Measurements from ENCODE around the gene SNX9. TPM values are rescaled to one million over a fixed set of nuclear protein-coding genes. Genes with fewer than 3 reads are reported as not detected.

The SNX9 gene
- total and polyA plus RNA-seq, 2 of the 8 experiments (the other 6 are each of a cell fraction or from before 2014, with no cell fraction given) = 11.8 to 23.2 TPM

DNA sequence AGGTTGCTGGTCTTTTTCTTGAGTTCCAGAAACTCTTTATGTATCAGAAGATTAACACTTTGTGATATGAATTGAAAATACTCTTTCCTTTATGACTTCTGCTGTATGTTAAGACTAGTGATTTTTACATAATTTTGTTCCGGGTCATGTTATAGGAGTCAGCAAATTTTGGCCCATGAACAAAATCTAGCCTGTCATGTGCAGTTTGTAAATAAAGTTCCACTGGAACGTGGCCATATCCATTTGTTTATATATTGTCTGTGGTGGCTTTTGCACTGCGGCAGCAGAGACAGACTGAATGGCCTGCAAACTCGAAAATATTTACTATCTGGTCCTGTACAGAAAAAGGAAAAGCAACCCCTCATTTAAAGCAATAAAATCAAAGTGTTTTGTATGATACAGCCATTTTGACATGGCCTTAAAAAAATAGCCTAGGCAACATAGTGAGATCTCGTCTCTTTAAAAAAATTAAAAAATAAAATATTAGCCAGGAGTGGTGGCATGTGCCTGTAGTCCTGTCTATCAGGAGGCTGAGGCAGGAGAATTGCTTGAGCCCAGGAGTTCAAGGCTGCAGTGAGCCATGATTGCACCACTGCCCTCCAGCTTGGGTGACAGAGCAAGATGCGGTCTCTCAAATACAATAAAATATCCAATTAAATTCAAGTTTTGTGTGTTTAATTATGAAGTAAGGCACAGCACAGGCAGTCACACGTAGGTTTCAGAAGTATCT, 36.9 kb downstream of the SNX9 start:
- no peak overlapping the region for H2BK20ac ChIP-seq (ENCODE audit: low read length)
- H4K8ac ChIP-seq (ENCODE audit: extremely low read depth, insufficient read depth, low read length) = no peak overlapping the region
- H4K20me1 ChIP-seq (replicated peaks in 1 of 2; ENCODE audit: control insufficient read depth in 1 of 2, insufficient read depth in 2 of 2, low read length in 2 of 2) = peaks cover 3% of the 10 kb centered on the region in 2 experiments
- H2AFZ ChIP-seq (ENCODE audit: low read length) = no peak overlapping the region
- no peak overlapping the region for H2BK12ac ChIP-seq (ENCODE audit: low read depth, low read length)
- ChIA-PET CTCF (ENCODE audit: partially characterized antibody) (no interaction called here), POLR2A (ENCODE audit: partially characterized antibody) (no interaction called here)
- H4K91ac ChIP-seq (replicated peaks; ENCODE audit: insufficient read length, low read length) = no peak overlapping the region
- no peak overlapping the region for H3K18ac ChIP-seq (ENCODE audit: extremely low read depth, low read length)
- no peak for TF ChIP-seq ATF3 (IDR thresholded peaks at IDR 0.05; ENCODE audit: insufficient read depth, low read depth, low read length)
- TF ChIP-seq BRCA1 (IDR thresholded peaks at IDR 0.05; ENCODE audit: low read depth, low read length) = no peak
- no peak for TF ChIP-seq ASH2L (IDR thresholded peaks at IDR 0.05; ENCODE audit: low read length)
- no peak for TF ChIP-seq SUZ12 (IDR thresholded peaks at IDR 0.05; ENCODE audit: low read length)
- no peak for TF ChIP-seq RAD21 (IDR thresholded peaks at IDR 0.05 in 1 of 2, conservative IDR thresholded peaks at IDR 0.05 in 1 of 2; ENCODE audit: low read depth in 2 of 2, low read length in 2 of 2)
- no peak for TF ChIP-seq JUND (IDR thresholded peaks at IDR 0.05; ENCODE audit: low read length)
- no peak for TF ChIP-seq TBP (IDR thresholded peaks at IDR 0.05; ENCODE audit: low read depth, low read length)
- FAIRE-seq (no peak), DNase-seq (ENCODE audit: low read depth in 1 of 2, low spot score in 2 of 2) (no peak)
- no peak overlapping the region for H3K4me3 ChIP-seq (ENCODE audit: extremely low read depth in 1 of 4, insufficient read depth in 2 of 4, low read depth in 3 of 4, low read length in 4 of 4)
- H3K56ac ChIP-seq (replicated peaks; ENCODE audit: insufficient read length, low read depth, low read length) = no peak overlapping the region
- no peaks in the 10 kb centered on the region for H3K36me3 ChIP-seq (ENCODE audit: control insufficient read depth in 2 of 4, insufficient read depth in 4 of 4, low read length in 3 of 4)
- H3K79me2 ChIP-seq (ENCODE audit: control insufficient read depth in 1 of 2, insufficient read depth in 2 of 2, low read length in 2 of 2) = peaks cover 0 to 96% of the 10 kb centered on the region in 2 experiments; a peak in 3 of 4 replicates
- no peak overlapping the region for H2BK120ac ChIP-seq (replicated peaks; ENCODE audit: low read depth, low read length)
- H3K23me2 ChIP-seq (ENCODE audit: low read depth, low read length) = no peaks in the 10 kb centered on the region
- no peak overlapping the region for H2BK5ac ChIP-seq (ENCODE audit: low read depth, low read length)
- H3K27me3 ChIP-seq (replicated peaks in 1 of 4; ENCODE audit: control insufficient read depth in 3 of 4, extremely low read depth in 1 of 4, insufficient read depth in 3 of 4, low read length in 3 of 4) = no peaks in the 10 kb centered on the region
- no peak overlapping the region for H3K4me2 ChIP-seq (ENCODE audit: insufficient read depth in 1 of 2, low read depth in 2 of 2, low read length in 2 of 2)
- no peak overlapping the region for H2AK5ac ChIP-seq (ENCODE audit: low read depth, low read length)
- H3K4ac ChIP-seq (replicated peaks; ENCODE audit: insufficient read length, low read depth, low read length) = no peak overlapping the region
- no peak overlapping the region for H3K23ac ChIP-seq (ENCODE audit: insufficient read length)
- no peak overlapping the region for H3K9ac ChIP-seq (replicated peaks in 1 of 4; ENCODE audit: extremely low read depth in 1 of 4, low read depth in 3 of 4, low read length in 3 of 4)
- no peak overlapping the region for H3K14ac ChIP-seq (ENCODE audit: insufficient read length)
- H3K9me3 ChIP-seq (ENCODE audit: insufficient read depth in 2 of 2, low read depth in 1 of 2, low read length in 1 of 2) = no peaks in the 10 kb centered on the region
- H4K5ac ChIP-seq (ENCODE audit: insufficient read length, low read depth, low read length) = no peak overlapping the region
- 92% methylated on average over 7 of the region's 7 CpGs; no CpG with 5 or more reads in 1 of the 2 experiments for WGBS, 2 experiments (ENCODE audit: extremely low coverage in 1 of 2, insufficient coverage in 1 of 2, insufficient read length in 1 of 2, insufficient replicate concordance in 2 of 2, low coverage in 1 of 2, low lambda C conversion rate in 2 of 2, missing lambda C conversion rate in 1 of 2)
- peaks cover 0 to 6% (median 3%) of the 10 kb centered on the region in 4 experiments; a peak in 1 of 7 replicates for H3K4me1 ChIP-seq (replicated peaks in 1 of 4; ENCODE audit: control insufficient read depth in 3 of 4, insufficient read depth in 4 of 4, low read length in 3 of 4)
- no peaks in the 10 kb centered on the region; the same call in none of the 2 replicates for H3K79me1 ChIP-seq (ENCODE audit: low read depth, low read length)
- no peak overlapping the region for H2BK15ac ChIP-seq (ENCODE audit: low read length)
- H3K27ac ChIP-seq (ENCODE audit: low read depth, low read length) = no peak overlapping the region

Measured in H1 (cell line).